GM21723 (cell line): Measurements from ENCODE around the gene PLXDC1.
"Not testable (repeated sequence)": the region's sequence is repeated elsewhere in the genome, so short reads cannot be mapped to it uniquely, and the experiment has no call there.

Source experiments
- ATAC-seq: cut with Tn5 transposase; IDR thresholded peaks from one replicate; pipeline ENCODE4 v1.9.1; 2021; ENCODE audit warnings: mild to moderate bottlenecking, moderate library complexity; ENCODE audit not compliant: unreplicated experiment

Gene PLXDC1

GRCh38 chr17:39071573-39071972, 79.9 kb downstream of the PLXDC1 start:
- ATAC-seq, result no peak

GRCh38 chr17:39069114-39069756, 82.2 kb downstream of the PLXDC1 start:
- no peak for ATAC-seq

GRCh38 chr17:39064819-39065218, 86.6 kb downstream of the PLXDC1 start:
- ATAC-seq, result no peak

GRCh38 chr17:39064374-39064773, 87.1 kb downstream of the PLXDC1 start:
- ATAC-seq, result no peak

GRCh38 chr17:39063681-39064069, 87.8 kb downstream of the PLXDC1 start:
- no peak for ATAC-seq

GRCh38 chr17:39062846-39063680, 88.4 kb downstream of the PLXDC1 start:
- ATAC-seq, result no peak

GRCh38 chr17:39058524-39058923, 92.9 kb downstream of the PLXDC1 start:
- no peak for ATAC-seq

GRCh38 chr17:39057701-39058206, 93.7 kb downstream of the PLXDC1 start:
- ATAC-seq, result no peak

- ATAC-seq, result no peak
Measured at GRCh38 chr17:39054111-39054645, 97.3 kb downstream of the PLXDC1 start.

GRCh38 chr17:39052423-39052822, 99.0 kb downstream of the PLXDC1 start:
- not testable (repeated sequence) for ATAC-seq

GRCh38 chr17:39051001-39051585, 100.3 kb downstream of the PLXDC1 start:
- ATAC-seq, result no peak

- ATAC-seq, result no peak
Measured at GRCh38 chr17:39045948-39046679, 105.3 kb downstream of the PLXDC1 start.

- no peak for ATAC-seq
Measured at GRCh38 chr17:39036009-39036408, 115.4 kb downstream of the PLXDC1 start.

- not testable (repeated sequence) for ATAC-seq
Measured at GRCh38 chr17:39035578-39035977, 115.9 kb downstream of the PLXDC1 start.

- no peak for ATAC-seq
Measured at GRCh38 chr17:39028690-39029089, 122.7 kb downstream of the PLXDC1 start.

GRCh38 chr17:39027455-39028035, 123.9 kb downstream of the PLXDC1 start:
- ATAC-seq, result no peak

- no peak for ATAC-seq
Measured at GRCh38 chr17:39026980-39027451, 124.4 kb downstream of the PLXDC1 start.

- not testable (repeated sequence) for ATAC-seq
Measured at GRCh38 chr17:39026346-39026745, 125.1 kb downstream of the PLXDC1 start.

GRCh38 chr17:39022924-39023323, 128.5 kb downstream of the PLXDC1 start:
- ATAC-seq, result no peak

- not testable (repeated sequence) for ATAC-seq
Measured at GRCh38 chr17:39020037-39020436, 131.4 kb downstream of the PLXDC1 start.
